Endothelial cell of umbilical vein (primary cell): ENCODE results near the gene TBX20.

Experiments used
- EZH2 ChIP-seq: IDR thresholded peaks from 2 replicates; pipeline ENCODE4 v1.6.1; 2012; ENCODE audit warnings: borderline replicate concordance, low read depth, mild to moderate bottlenecking, moderate library complexity, low read length, inconsistent platforms; ENCODE audit not compliant: severe bottlenecking
- GATA2 ChIP-seq: IDR thresholded peaks from 2 replicates; pipeline ENCODE4 v1.7.0; 2011; ENCODE audit warnings: low read depth, mild to moderate bottlenecking, moderate library complexity, mixed read lengths, low read length; ENCODE audit not compliant: insufficient read length, insufficient read depth
- JUN ChIP-seq: IDR thresholded peaks from 2 replicates; pipeline ENCODE4 v1.6.1; 2011; ENCODE audit warnings: borderline replicate concordance, low read depth; ENCODE audit not compliant: insufficient read length, insufficient read depth
- POLR2A ChIP-seq: IDR thresholded peaks from 2 replicates; pipeline ENCODE4 v1.6.1; 2012; ENCODE audit warnings: low read depth, mild to moderate bottlenecking, control low read depth, low read length
- POLR2AphosphoS5 ChIP-seq: IDR thresholded peaks from 2 replicates; pipeline ENCODE4 v1.6.1; 2012; ENCODE audit warnings: low read depth, mild to moderate bottlenecking, control low read depth, low read length, moderate library complexity; ENCODE audit not compliant: insufficient read depth
- TF ChIP-seq, protein P1 (sequence below), 2 donors: IDR thresholded peaks; 1 replicate in 1 of 2; 2 replicates in 1 of 2; pipeline ENCODE4 v1.5.1; 2011; ENCODE audit warnings: low read length in 2 of 2, mild to moderate bottlenecking in 2 of 2, moderate library complexity in 2 of 2, control low read depth in 1 of 2, inconsistent platforms in 1 of 2, low read depth in 1 of 2; ENCODE audit not compliant: insufficient read depth in 1 of 2; ENCODE audit errors: extremely low read depth in 1 of 2
- TF ChIP-seq, protein P2 (sequence below): IDR thresholded peaks from 2 replicates; pipeline ENCODE4 v1.6.1; 2011; ENCODE audit not compliant: insufficient read depth, insufficient read length

DNA sequence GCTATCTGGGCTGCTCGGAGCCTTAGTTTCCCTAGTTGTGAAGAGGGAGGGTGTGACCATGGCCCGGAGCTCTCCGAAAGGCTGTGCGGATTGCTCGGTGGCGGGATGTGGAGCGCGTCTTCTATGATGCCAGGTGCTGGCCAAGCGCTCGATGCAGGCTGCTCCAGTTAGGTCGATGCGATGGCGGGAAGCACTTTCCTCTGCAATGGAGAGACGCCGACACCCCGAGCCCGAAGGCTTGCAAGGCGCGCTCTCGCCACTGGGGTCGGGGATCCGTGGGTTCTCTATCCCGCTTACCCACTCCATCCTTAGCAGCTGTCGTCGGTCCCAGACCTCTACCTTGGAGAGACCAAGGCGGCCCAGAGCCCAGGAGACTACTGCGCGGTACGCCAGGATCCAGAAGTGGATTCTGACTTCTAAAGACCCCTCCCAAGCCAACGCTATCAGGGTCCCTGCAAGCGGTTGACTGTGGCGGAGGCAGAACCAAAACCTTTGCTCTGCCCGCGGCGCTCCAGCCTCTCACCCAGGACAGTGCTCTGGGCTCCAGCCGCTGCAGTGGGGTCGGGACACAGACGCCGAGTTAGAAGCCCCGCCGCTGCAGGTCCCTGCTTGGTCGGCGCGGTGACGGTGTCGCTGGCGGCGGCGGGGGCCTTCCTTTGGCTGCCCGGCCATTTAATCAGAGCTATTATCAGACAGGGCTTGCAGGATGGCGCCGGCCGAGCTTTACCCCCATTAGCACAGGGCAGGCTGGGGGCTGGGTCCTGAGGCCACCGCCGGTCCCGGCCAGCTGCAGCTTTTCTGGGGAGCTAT, 7.8 kb upstream of the TBX20 start:
- TF ChIP-seq EZH2 (peak; percentile 97), JUN (no peak), POLR2A (no peak), GATA2 (no peak), POLR2AphosphoS5 (no peak)
- TF ChIP-seq, protein P1, sequence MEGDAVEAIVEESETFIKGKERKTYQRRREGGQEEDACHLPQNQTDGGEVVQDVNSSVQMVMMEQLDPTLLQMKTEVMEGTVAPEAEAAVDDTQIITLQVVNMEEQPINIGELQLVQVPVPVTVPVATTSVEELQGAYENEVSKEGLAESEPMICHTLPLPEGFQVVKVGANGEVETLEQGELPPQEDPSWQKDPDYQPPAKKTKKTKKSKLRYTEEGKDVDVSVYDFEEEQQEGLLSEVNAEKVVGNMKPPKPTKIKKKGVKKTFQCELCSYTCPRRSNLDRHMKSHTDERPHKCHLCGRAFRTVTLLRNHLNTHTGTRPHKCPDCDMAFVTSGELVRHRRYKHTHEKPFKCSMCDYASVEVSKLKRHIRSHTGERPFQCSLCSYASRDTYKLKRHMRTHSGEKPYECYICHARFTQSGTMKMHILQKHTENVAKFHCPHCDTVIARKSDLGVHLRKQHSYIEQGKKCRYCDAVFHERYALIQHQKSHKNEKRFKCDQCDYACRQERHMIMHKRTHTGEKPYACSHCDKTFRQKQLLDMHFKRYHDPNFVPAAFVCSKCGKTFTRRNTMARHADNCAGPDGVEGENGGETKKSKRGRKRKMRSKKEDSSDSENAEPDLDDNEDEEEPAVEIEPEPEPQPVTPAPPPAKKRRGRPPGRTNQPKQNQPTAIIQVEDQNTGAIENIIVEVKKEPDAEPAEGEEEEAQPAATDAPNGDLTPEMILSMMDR (IDR thresholded peaks at IDR 0.05; ENCODE audit: extremely low read depth in 1 of 2, insufficient read depth in 1 of 2, low read depth in 1 of 2, low read length in 2 of 2), result no peak
- TF ChIP-seq, protein P2, sequence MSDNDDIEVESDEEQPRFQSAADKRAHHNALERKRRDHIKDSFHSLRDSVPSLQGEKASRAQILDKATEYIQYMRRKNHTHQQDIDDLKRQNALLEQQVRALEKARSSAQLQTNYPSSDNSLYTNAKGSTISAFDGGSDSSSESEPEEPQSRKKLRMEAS, result no peak
